H9 (cell line): Measurements from ENCODE around the gene GAP43. TPM values are rescaled to one million over a fixed set of nuclear protein-coding genes. Genes with fewer than 3 reads are reported as not detected.

Experiments used
- DNase-seq: peaks from one replicate; pipeline ENCODE4 v3.0.0-alpha.2; 2017
- H2AFZ ChIP-seq: one replicate; pipeline ENCODE4 v1.6.1; 2013; ENCODE audit warnings: mild to moderate bottlenecking, low read length, control low read depth, moderate library complexity
- H2AK5ac ChIP-seq: 2 replicates; pipeline ENCODE4 v1.6.1; 2013; ENCODE audit warnings: low read length, control low read depth, mixed read lengths; ENCODE audit not compliant: insufficient read length
- H2BK120ac ChIP-seq: one replicate; pipeline ENCODE4 v1.6.1; 2013; ENCODE audit warnings: low read depth, mild to moderate bottlenecking, low read length, control low read depth, inconsistent platforms; ENCODE audit not compliant: poor library complexity, severe bottlenecking
- H2BK12ac ChIP-seq: 2 replicates; pipeline ENCODE4 v1.6.1; 2013; ENCODE audit warnings: low read length, control low read depth, mixed read lengths, low read depth; ENCODE audit not compliant: insufficient read length
- H2BK15ac ChIP-seq: 2 replicates; pipeline ENCODE4 v1.6.1; 2013; ENCODE audit warnings: low read depth, low read length, control low read depth
- H2BK20ac ChIP-seq: one replicate; pipeline ENCODE4 v1.6.1; 2013; ENCODE audit warnings: low read depth, mild to moderate bottlenecking, low read length, control low read depth, inconsistent platforms; ENCODE audit not compliant: poor library complexity, severe bottlenecking
- H2BK5ac ChIP-seq: 2 replicates; pipeline ENCODE4 v1.6.1; 2013; ENCODE audit warnings: low read length, control low read depth, mixed read lengths; ENCODE audit not compliant: insufficient read length
- H3K14ac ChIP-seq: 2 replicates; pipeline ENCODE4 v1.6.1; 2013; ENCODE audit warnings: low read length, control low read depth; ENCODE audit not compliant: insufficient read depth
- H3K18ac ChIP-seq: 2 replicates; pipeline ENCODE4 v1.6.1; 2013; ENCODE audit warnings: low read depth, mild to moderate bottlenecking, mixed read lengths, low read length, control low read depth; ENCODE audit not compliant: insufficient read length
- H3K23ac ChIP-seq: 2 replicates; pipeline ENCODE4 v1.6.1; 2013; ENCODE audit warnings: low read length, control low read depth, mixed read lengths, low read depth; ENCODE audit not compliant: insufficient read length
- H3K23me2 ChIP-seq: 2 replicates; pipeline ENCODE4 v1.6.1; 2013; ENCODE audit warnings: low read depth, mild to moderate bottlenecking, mixed read lengths, low read length, control low read depth; ENCODE audit not compliant: insufficient read length, poor library complexity, severe bottlenecking
- H3K27ac ChIP-seq: 2 replicates; pipeline ENCODE4 v1.5.1; 2013; ENCODE audit warnings: low read length, control low read depth, mixed read lengths, low read depth; ENCODE audit not compliant: insufficient read length
- H3K27me3 ChIP-seq: 2 replicates; pipeline ENCODE4 v1.6.1; 2013; ENCODE audit warnings: low read length, control low read depth, inconsistent platforms; ENCODE audit not compliant: insufficient read depth
- H3K4ac ChIP-seq: 2 replicates; pipeline ENCODE4 v1.6.1; 2013; ENCODE audit warnings: low read depth, mild to moderate bottlenecking, control low read depth, inconsistent platforms, low read length, moderate library complexity
- H3K4me1 ChIP-seq: 2 replicates; pipeline ENCODE4 v1.6.1; 2013; ENCODE audit warnings: low read length, control low read depth, inconsistent platforms; ENCODE audit not compliant: insufficient read depth
- H3K4me2 ChIP-seq: 2 replicates; pipeline ENCODE4 v1.6.1; 2013; ENCODE audit warnings: low read length, control low read depth, mixed read lengths; ENCODE audit not compliant: insufficient read length, insufficient read depth
- H3K56ac ChIP-seq: 2 replicates; pipeline ENCODE4 v1.6.1; 2013; ENCODE audit warnings: low read depth, mild to moderate bottlenecking, mixed read lengths, low read length, control low read depth; ENCODE audit not compliant: insufficient read length
- H3K79me1 ChIP-seq: 2 replicates; pipeline ENCODE4 v1.6.1; 2013; ENCODE audit warnings: low read depth, mild to moderate bottlenecking, moderate library complexity, low read length, control low read depth, inconsistent platforms; ENCODE audit not compliant: insufficient read depth, poor library complexity, severe bottlenecking
- H3K79me2 ChIP-seq: 2 replicates; pipeline ENCODE4 v1.6.1; 2013; ENCODE audit warnings: low read length, control low read depth, inconsistent platforms; ENCODE audit not compliant: insufficient read depth
- H3K9ac ChIP-seq: 2 replicates; pipeline ENCODE4 v1.6.1; 2013; ENCODE audit warnings: low read length, control low read depth, mixed read lengths; ENCODE audit not compliant: insufficient read length; ENCODE audit errors: extremely low read depth
- H3K9me3 ChIP-seq: one replicate; pipeline ENCODE4 v1.6.1; 2013; ENCODE audit warnings: low read depth, low read length, inconsistent platforms; ENCODE audit not compliant: control insufficient read depth
- H3T11ph ChIP-seq: one replicate; pipeline ENCODE4 v1.6.1; 2013; ENCODE audit warnings: mild to moderate bottlenecking, low read length, control low read depth, inconsistent platforms
- H4K20me1 ChIP-seq: one replicate; pipeline ENCODE4 v1.6.1; 2013; ENCODE audit not compliant: control insufficient read depth, insufficient read length, insufficient read depth
- H4K5ac ChIP-seq: 2 replicates; pipeline ENCODE4 v1.6.1; 2013; ENCODE audit warnings: low read depth, mild to moderate bottlenecking, mixed read lengths, low read length, control low read depth; ENCODE audit not compliant: insufficient read length
- H4K8ac ChIP-seq: replicated peaks from 2 replicates; pipeline ENCODE4 v1.6.1; 2013; ENCODE audit warnings: low read length, control low read depth, mixed read lengths, low read depth; ENCODE audit not compliant: insufficient read length
- H4K91ac ChIP-seq: 2 replicates; pipeline ENCODE4 v1.6.1; 2013; ENCODE audit warnings: low read depth, mild to moderate bottlenecking, moderate library complexity, mixed read lengths, low read length, control low read depth; ENCODE audit not compliant: insufficient read length
- H3K27ac Mint-ChIP-seq, 3 experiments: 2 replicates in 2 of 3; 3 replicates in 1 of 3; pipeline ENCODE4 v1.8.0; 2020 to 2021; ENCODE audit warnings: mixed read lengths in 3 of 3, mild to moderate bottlenecking in 1 of 3, moderate library complexity in 1 of 3
- H3K27me3 Mint-ChIP-seq: 2 replicates; pipeline ENCODE4 v1.8.0; 2021; ENCODE audit warnings: low read depth, mild to moderate bottlenecking, moderate library complexity, mixed read lengths
- H3K36me3 Mint-ChIP-seq, 3 experiments: 2 replicates in 2 of 3; 3 replicates in 1 of 3; pipeline ENCODE4 v1.8.0; 2020 to 2021; ENCODE audit warnings: low read depth in 3 of 3, mixed read lengths in 3 of 3; ENCODE audit not compliant: insufficient read depth in 1 of 3
- H3K4me1 Mint-ChIP-seq, 2 experiments: 2 replicates each; pipeline ENCODE4 v1.8.0; 2020; ENCODE audit warnings: mixed read lengths in 2 of 2
- H3K4me3 Mint-ChIP-seq, 2 experiments: 2 replicates in 1 of 2; 3 replicates in 1 of 2; pipeline ENCODE4 v1.8.0; 2020 to 2021; ENCODE audit warnings: mild to moderate bottlenecking in 2 of 2, mixed read lengths in 2 of 2, moderate library complexity in 1 of 2
- H3K9me3 Mint-ChIP-seq, 2 experiments: 2 replicates in 1 of 2; 3 replicates in 1 of 2; pipeline ENCODE4 v1.8.0; 2020; ENCODE audit warnings: mild to moderate bottlenecking in 2 of 2, mixed read lengths in 2 of 2, moderate library complexity in 1 of 2
- CTCF ChIP-seq: fragments of 200-600 bp; sonication (generic); conservative IDR thresholded peaks from 3 replicates; pipeline ENCODE4 v1.8.0; 2021; ENCODE audit warnings: antibody characterized with exemption, mild to moderate bottlenecking
- WGBS: extraction: QIAGEN DNeasy Blood & Tissue Kit; methylation state at CpG from one replicate; pipeline ENCODE4 v1.1.7; 2013; ENCODE audit warnings: missing lambda C conversion rate, low lambda C conversion rate, mixed read lengths; ENCODE audit not compliant: insufficient read length; ENCODE audit errors: extremely low coverage; 5-methylcytosine and 5-hydroxymethylcytosine counted together
- total RNA-seq: library from RNA; stranded (reverse); gene quantifications from 2 replicates; pipeline ENCODE4 v1.2.1, GENCODE V29; 2021

Gene GAP43
- total RNA-seq, 1 experiment from 2014 or later: 12.8 TPM

GRCh38 chr3:115638991-115639390 lies 15.7 kb downstream of the GAP43 start:
- no peaks in the 10 kb centered on the region for H3K36me3 Mint-ChIP-seq
- Histone ChIP-seq H2BK12ac (no peak overlapping the region), H3K9me3 (no peaks in the 10 kb centered on the region), H4K8ac (no peak overlapping the region), H3K56ac (no peak overlapping the region), H3K27ac (no peak overlapping the region), H4K91ac (no peak overlapping the region), H3K23me2 (no peaks in the 10 kb centered on the region), H2BK120ac (no peak overlapping the region), H3K14ac (no peak overlapping the region), H3K18ac (no peak overlapping the region), H3K23ac (no peak overlapping the region), H3K4me2 (no peak overlapping the region), H3K79me2 (no peaks in the 10 kb centered on the region), H4K20me1 (no peaks in the 10 kb centered on the region), H3K4me1 (no peaks in the 10 kb centered on the region), H3K79me1 (no peaks in the 10 kb centered on the region), H2AFZ (no peak overlapping the region), H3K27me3 (no peaks in the 10 kb centered on the region), H3T11ph (no peak overlapping the region), H2BK5ac (no peak overlapping the region), H2AK5ac (no peak overlapping the region), H2BK20ac (no peak overlapping the region), H3K9ac (no peak overlapping the region), H3K4ac (no peak overlapping the region), H4K5ac (no peak overlapping the region), H2BK15ac (no peak overlapping the region)
- WGBS: no CpG with 5 or more reads among the region's 1 CpG
- H3K27me3 Mint-ChIP-seq: no peaks in the 10 kb centered on the region
- no peaks in the 10 kb centered on the region for H3K9me3 Mint-ChIP-seq
- no peak for TF ChIP-seq CTCF
- no peak for DNase-seq
- no peaks in the 10 kb centered on the region for H3K4me1 Mint-ChIP-seq
- no peak overlapping the region for H3K4me3 Mint-ChIP-seq
- no peak overlapping the region for H3K27ac Mint-ChIP-seq
